ENCODE results near the gene BAIAP2L1. TPM values are rescaled to one million over a fixed set of nuclear protein-coding genes. Genes with fewer than 3 reads are reported as not detected.

The BAIAP2L1 gene
- total and polyA plus RNA-seq, 2 experiments from 2014 or later, result 5.9 to 7.4 TPM

GRCh38 chr7:98307971-98308466 is 92.9 kb downstream of the BAIAP2L1 start:
- H3K27ac ChIP-seq, result no peak overlapping the region
- no peaks in the 10 kb centered on the region for H4K20me1 ChIP-seq (ENCODE audit: insufficient read depth)
- TF ChIP-seq EZH2phosphoT487 (IDR thresholded peaks at IDR 0.05; ENCODE audit: insufficient read depth, low read depth), result no peak
- TF ChIP-seq EZH2 (IDR thresholded peaks at IDR 0.05; ENCODE audit: insufficient read depth, poor library complexity, severe bottlenecking), result no peak
- in situ Hi-C loops (cut with MboI), result loop anchor here (10.0 to 25.0 kb wide), 2 partner anchors 107 to 529 kb away; no protein-coding TSS in a partner anchor
- no peak overlapping the region for H2AFZ ChIP-seq
- H3K4me2 ChIP-seq (ENCODE audit: unreplicated experiment), result no peak overlapping the region
- no peak overlapping the region for H3K4me3 ChIP-seq
- H3K9me2 ChIP-seq (ENCODE audit: insufficient read depth), result no peaks in the 10 kb centered on the region
- H3K9me3 ChIP-seq (ENCODE audit: low read depth), result no peaks in the 10 kb centered on the region
- peaks cover 6% of the 10 kb centered on the region; the same call in 1 of the 2 replicates for H3K36me3 ChIP-seq (ENCODE audit: low read depth)
- no peak overlapping the region for H3K9ac ChIP-seq
- H3K79me2 ChIP-seq (ENCODE audit: insufficient read depth), result no peaks in the 10 kb centered on the region
- DNase-seq, result no peak
- H3K4me1 ChIP-seq (ENCODE audit: insufficient read depth), result no peaks in the 10 kb centered on the region
- no peaks in the 10 kb centered on the region for H3F3A ChIP-seq (ENCODE audit: insufficient read depth)
- no peaks in the 10 kb centered on the region for H3K27me3 ChIP-seq (replicated peaks; ENCODE audit: insufficient read depth)
- WGBS, 2 experiments (ENCODE audit: low coverage in 1 of 2, low lambda C conversion rate in 2 of 2, missing lambda C conversion rate in 2 of 2), result 94% methylated on average over 14 of the region's 14 CpGs

GRCh38 chr7:98305951-98306535 is 94.8 kb downstream of the BAIAP2L1 start:
- H3K9me3 ChIP-seq (ENCODE audit: low read depth), result no peaks in the 10 kb centered on the region
- peaks cover 6% of the 10 kb centered on the region; the same call in 1 of the 2 replicates for H3K36me3 ChIP-seq (ENCODE audit: low read depth)
- WGBS, 2 experiments (ENCODE audit: low coverage in 1 of 2, low lambda C conversion rate in 2 of 2, missing lambda C conversion rate in 2 of 2), result 75 to 79% methylated on average over 22 of the region's 22 CpGs
- no peak overlapping the region for H3K9ac ChIP-seq
- H4K20me1 ChIP-seq (ENCODE audit: insufficient read depth), result no peaks in the 10 kb centered on the region
- H3K79me2 ChIP-seq (ENCODE audit: insufficient read depth), result no peaks in the 10 kb centered on the region
- no peak overlapping the region for H3K4me2 ChIP-seq (ENCODE audit: unreplicated experiment)
- H3F3A ChIP-seq (ENCODE audit: insufficient read depth), result no peaks in the 10 kb centered on the region
- no peaks in the 10 kb centered on the region for H3K9me2 ChIP-seq (ENCODE audit: insufficient read depth)
- no peaks in the 10 kb centered on the region for H3K27me3 ChIP-seq (replicated peaks; ENCODE audit: insufficient read depth)
- in situ Hi-C loops (cut with MboI), result loop anchor here (10.0 to 25.0 kb wide), 2 partner anchors 109 to 531 kb away; no protein-coding TSS in a partner anchor
- TF ChIP-seq EZH2 (IDR thresholded peaks at IDR 0.05; ENCODE audit: insufficient read depth, poor library complexity, severe bottlenecking) (no peak), EZH2phosphoT487 (IDR thresholded peaks at IDR 0.05; ENCODE audit: insufficient read depth, low read depth) (no peak)
- no peaks in the 10 kb centered on the region for H3K4me1 ChIP-seq (ENCODE audit: insufficient read depth)
- no peak overlapping the region for H3K27ac ChIP-seq
- DNase-seq, result no peak
- H2AFZ ChIP-seq, result no peak overlapping the region
- H3K4me3 ChIP-seq, result no peak overlapping the region

GRCh38 chr7:98303906-98304305 is 97.0 kb downstream of the BAIAP2L1 start:
- 63 to 68% methylated on average over 12 to 15 of the region's 15 CpGs for WGBS, 2 experiments (ENCODE audit: low coverage in 1 of 2, low lambda C conversion rate in 2 of 2, missing lambda C conversion rate in 2 of 2)

GRCh38 chr7:98303176-98303865 is 97.6 kb downstream of the BAIAP2L1 start:
- no peak overlapping the region for H3K27ac ChIP-seq
- WGBS, 2 experiments (ENCODE audit: low coverage in 1 of 2, low lambda C conversion rate in 2 of 2, missing lambda C conversion rate in 2 of 2), result 88 to 92% methylated on average over 19 of the region's 19 CpGs
- in situ Hi-C loops (cut with MboI), result loop anchor here (10.0 to 25.0 kb wide), 2 partner anchors 111 to 534 kb away; no protein-coding TSS in a partner anchor

More at GRCh38 chr7:98303906-98304305, 97.0 kb downstream of the BAIAP2L1 start:
- Histone ChIP-seq H3K4me3 (no peak overlapping the region), H4K20me1 (ENCODE audit: insufficient read depth) (no peaks in the 10 kb centered on the region), H3K9ac (no peak overlapping the region), H3K27ac (no peak overlapping the region), H3K79me2 (ENCODE audit: insufficient read depth) (no peaks in the 10 kb centered on the region), H3K36me3 (ENCODE audit: low read depth) (peaks cover 6% of the 10 kb centered on the region; the same call in 1 of the 2 replicates), H3K27me3 (replicated peaks; ENCODE audit: insufficient read depth) (no peaks in the 10 kb centered on the region), H3K4me2 (ENCODE audit: unreplicated experiment) (no peak overlapping the region), H3K4me1 (ENCODE audit: insufficient read depth) (no peaks in the 10 kb centered on the region), H3F3A (ENCODE audit: insufficient read depth) (no peaks in the 10 kb centered on the region), H2AFZ (no peak overlapping the region), H3K9me2 (ENCODE audit: insufficient read depth) (no peaks in the 10 kb centered on the region), H3K9me3 (ENCODE audit: low read depth) (no peaks in the 10 kb centered on the region)
- in situ Hi-C loops (cut with MboI), result loop anchor here (10.0 to 25.0 kb wide), 2 partner anchors 111 to 533 kb away; no protein-coding TSS in a partner anchor
- TF ChIP-seq EZH2phosphoT487 (IDR thresholded peaks at IDR 0.05; ENCODE audit: insufficient read depth, low read depth) (no peak), EZH2 (IDR thresholded peaks at IDR 0.05; ENCODE audit: insufficient read depth, poor library complexity, severe bottlenecking) (no peak)
- no peak for DNase-seq

More at GRCh38 chr7:98303176-98303865, 97.6 kb downstream of the BAIAP2L1 start:
- DNase-seq, result no peak
- Histone ChIP-seq H3K4me3 (no peak overlapping the region), H3K9me3 (ENCODE audit: low read depth) (no peaks in the 10 kb centered on the region), H3K27me3 (replicated peaks; ENCODE audit: insufficient read depth) (no peaks in the 10 kb centered on the region), H3K9ac (no peak overlapping the region), H3K36me3 (ENCODE audit: low read depth) (peaks cover 6% of the 10 kb centered on the region; the same call in 1 of the 2 replicates), H3F3A (ENCODE audit: insufficient read depth) (no peaks in the 10 kb centered on the region), H4K20me1 (ENCODE audit: insufficient read depth) (no peaks in the 10 kb centered on the region), H3K9me2 (ENCODE audit: insufficient read depth) (no peaks in the 10 kb centered on the region), H3K4me1 (ENCODE audit: insufficient read depth) (no peaks in the 10 kb centered on the region), H3K79me2 (ENCODE audit: insufficient read depth) (no peaks in the 10 kb centered on the region), H3K4me2 (ENCODE audit: unreplicated experiment) (no peak overlapping the region), H2AFZ (no peak overlapping the region)
- no peak for TF ChIP-seq EZH2phosphoT487 (IDR thresholded peaks at IDR 0.05; ENCODE audit: insufficient read depth, low read depth)
- no peak for TF ChIP-seq EZH2 (IDR thresholded peaks at IDR 0.05; ENCODE audit: insufficient read depth, poor library complexity, severe bottlenecking)

All from GM23248 (cell line).